OCI-LY1 (cell line): Measurements from ENCODE around the gene KATNBL1.

Experiments
- H2AFZ ChIP-seq: fragments of 200-600 bp; sonication (generic), shearing (Covaris generic); 2 replicates; pipeline ENCODE4 v1.6.0; 2014; ENCODE audit warnings: antibody characterized with exemption, mild to moderate bottlenecking, low read length
- H3F3A ChIP-seq: fragments of 200-600 bp; sonication (generic), shearing (Covaris generic); 2 replicates; pipeline ENCODE4 v1.6.0; 2014; ENCODE audit warnings: mild to moderate bottlenecking, antibody characterized with exemption, low read length, moderate library complexity; ENCODE audit not compliant: insufficient read depth
- H3K27ac ChIP-seq: fragments of 200-600 bp; sonication (generic); 2 replicates; pipeline ENCODE4 v1.5.1; 2014; ENCODE audit warnings: low read length, mixed run types, mild to moderate bottlenecking, low read depth; ENCODE audit not compliant: poor library complexity, severe bottlenecking
- H3K27me3 ChIP-seq: fragments of 200-600 bp; sonication (generic); 2 replicates; pipeline ENCODE4 v1.6.0; 2014; ENCODE audit warnings: antibody characterized with exemption, mild to moderate bottlenecking, low read length, moderate library complexity; ENCODE audit not compliant: insufficient read depth
- H3K36me3 ChIP-seq: fragments of 200-600 bp; sonication (generic); 2 replicates; pipeline ENCODE4 v1.6.1; 2014; ENCODE audit warnings: mild to moderate bottlenecking, antibody characterized with exemption, low read length, moderate library complexity, mixed read lengths; ENCODE audit not compliant: insufficient read depth
- H3K4me1 ChIP-seq: fragments of 200-600 bp; sonication (generic); 2 replicates; pipeline ENCODE4 v1.5.1; 2014; ENCODE audit warnings: mild to moderate bottlenecking, low read length, moderate library complexity; ENCODE audit not compliant: insufficient read depth, severe bottlenecking
- H3K4me2 ChIP-seq: fragments of 200-600 bp; sonication (generic), shearing (Covaris generic); 2 replicates; pipeline ENCODE4 v1.6.1; 2014; ENCODE audit warnings: low read length
- H3K4me3 ChIP-seq: fragments of 200-600 bp; sonication (generic); 2 replicates; pipeline ENCODE4 v1.5.1; 2014; ENCODE audit warnings: low read length, low read depth, mild to moderate bottlenecking, mixed read lengths; ENCODE audit not compliant: poor library complexity, severe bottlenecking
- H3K79me2 ChIP-seq: fragments of 200-600 bp; shearing (Covaris generic); 2 replicates; pipeline ENCODE4 v1.6.1; 2016; ENCODE audit warnings: mixed run types, low read length, mixed read lengths; ENCODE audit not compliant: insufficient read depth
- H3K9ac ChIP-seq: fragments of 200-600 bp; sonication (generic), shearing (Covaris generic); 2 replicates; pipeline ENCODE4 v1.6.1; 2014; ENCODE audit warnings: mild to moderate bottlenecking, low read length, mixed read lengths
- H3K9me2 ChIP-seq: fragments of 200-600 bp; sonication (generic), shearing (Covaris generic); 2 replicates; pipeline ENCODE4 v1.6.1; 2014; ENCODE audit warnings: low read depth, mild to moderate bottlenecking, low read length, mixed read lengths
- H3K9me3 ChIP-seq: fragments of 200-600 bp; shearing (Covaris generic); 2 replicates; pipeline ENCODE4 v1.6.1; 2014; ENCODE audit warnings: low read length, mixed read lengths
- H4K20me1 ChIP-seq: fragments of 200-600 bp; sonication (generic), shearing (Covaris generic); 2 replicates; pipeline ENCODE4 v1.6.0; 2016; ENCODE audit warnings: mild to moderate bottlenecking, low read length; ENCODE audit not compliant: insufficient read depth
- CTCF ChIP-seq: fragments of 200-600 bp; sonication (generic), shearing (Covaris generic); IDR thresholded peaks from 2 replicates; pipeline ENCODE4 v1.5.1; 2017; ENCODE audit warnings: mild to moderate bottlenecking, antibody characterized with exemption, low read length, moderate library complexity, mixed read lengths
- EZH2 ChIP-seq: fragments of 200-600 bp; sonication (generic), shearing (Covaris generic); IDR thresholded peaks from 2 replicates; pipeline ENCODE4 v1.8.0; 2017; ENCODE audit warnings: borderline replicate concordance, mixed run types, mild to moderate bottlenecking, antibody characterized with exemption, low read length, moderate library complexity, mixed read lengths

The KATNBL1 gene

GRCh38 chr15:34155859-34156258 is 54.0 kb downstream of the KATNBL1 start:
- peaks cover 36% of the 10 kb centered on the region for H3K36me3 ChIP-seq
- H3K4me1 ChIP-seq = no peaks in the 10 kb centered on the region
- no peak for TF ChIP-seq EZH2
- no peak for TF ChIP-seq CTCF

GRCh38 chr15:34154725-34155204 is 55.1 kb downstream of the KATNBL1 start:
- Histone ChIP-seq H3K9me3 (peaks cover 12% of the 10 kb centered on the region), H3K27me3 (no peaks in the 10 kb centered on the region), H3K9me2 (no peaks in the 10 kb centered on the region), H4K20me1 (no peaks in the 10 kb centered on the region), H3K4me2 (no peak overlapping the region), H2AFZ (no peak overlapping the region), H3F3A (no peaks in the 10 kb centered on the region), H3K4me1 (no peaks in the 10 kb centered on the region), H3K36me3 (peaks cover 36% of the 10 kb centered on the region), H3K79me2 (no peaks in the 10 kb centered on the region), H3K4me3 (no peak overlapping the region), H3K9ac (no peak overlapping the region), H3K27ac (no peak overlapping the region)
- TF ChIP-seq CTCF (no peak), EZH2 (no peak)

More at GRCh38 chr15:34155859-34156258, 54.0 kb downstream of the KATNBL1 start:
- Histone ChIP-seq H4K20me1 (no peaks in the 10 kb centered on the region), H3K27ac (no peak overlapping the region), H3K79me2 (no peaks in the 10 kb centered on the region), H3K9me3 (peaks cover 14% of the 10 kb centered on the region), H3F3A (no peaks in the 10 kb centered on the region), H3K4me3 (no peak overlapping the region), H3K9ac (no peak overlapping the region), H3K9me2 (no peaks in the 10 kb centered on the region), H3K4me2 (no peak overlapping the region), H3K27me3 (no peaks in the 10 kb centered on the region), H2AFZ (no peak overlapping the region)

GRCh38 chr15:34147371-34148140 is 62.3 kb downstream of the KATNBL1 start:
- no peaks in the 10 kb centered on the region for H3K27me3 ChIP-seq
- H2AFZ ChIP-seq = no peak overlapping the region
- H4K20me1 ChIP-seq = no peaks in the 10 kb centered on the region
- no peak overlapping the region for H3K9ac ChIP-seq
- no peak overlapping the region for H3K4me2 ChIP-seq
- peaks cover 14% of the 10 kb centered on the region; the same call in 1 of the 2 replicates for H3K36me3 ChIP-seq
- no peaks in the 10 kb centered on the region for H3K9me3 ChIP-seq
- H3K27ac ChIP-seq = no peak overlapping the region
- H3K79me2 ChIP-seq = no peaks in the 10 kb centered on the region
- no peaks in the 10 kb centered on the region for H3K9me2 ChIP-seq
- no peaks in the 10 kb centered on the region for H3K4me1 ChIP-seq
- H3K4me3 ChIP-seq = no peak overlapping the region
- no peaks in the 10 kb centered on the region for H3F3A ChIP-seq
- TF ChIP-seq CTCF (no peak), EZH2 (no peak)
